ENCODE measurements around the gene RAD51B.
"Not testable (repeated sequence)": the region's sequence is repeated elsewhere in the genome, so short reads cannot be mapped to it uniquely, and the experiment has no call there.

Gene RAD51B

DNA sequence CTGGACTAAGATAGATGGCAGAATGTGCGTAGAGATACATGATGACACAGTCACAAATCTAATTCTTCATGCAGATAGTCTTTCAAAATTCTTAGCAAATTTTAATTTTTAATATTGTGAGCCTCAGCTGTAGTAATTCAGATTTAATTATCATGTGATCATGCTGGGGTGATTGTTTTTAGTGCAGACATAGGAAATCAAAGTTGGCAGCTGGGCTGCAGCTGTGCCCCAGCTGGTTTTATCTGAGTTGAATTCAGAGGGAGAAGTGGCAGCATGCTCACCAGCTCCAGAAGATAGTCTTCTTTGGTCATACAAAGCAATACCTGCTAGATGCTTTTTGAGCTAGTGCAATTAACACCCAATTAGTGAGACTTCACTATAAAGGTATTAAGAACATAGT lies 292.9 kb downstream of the RAD51B start:
- no peak for DNase-seq (ENCODE audit: low spot score)

DNA sequence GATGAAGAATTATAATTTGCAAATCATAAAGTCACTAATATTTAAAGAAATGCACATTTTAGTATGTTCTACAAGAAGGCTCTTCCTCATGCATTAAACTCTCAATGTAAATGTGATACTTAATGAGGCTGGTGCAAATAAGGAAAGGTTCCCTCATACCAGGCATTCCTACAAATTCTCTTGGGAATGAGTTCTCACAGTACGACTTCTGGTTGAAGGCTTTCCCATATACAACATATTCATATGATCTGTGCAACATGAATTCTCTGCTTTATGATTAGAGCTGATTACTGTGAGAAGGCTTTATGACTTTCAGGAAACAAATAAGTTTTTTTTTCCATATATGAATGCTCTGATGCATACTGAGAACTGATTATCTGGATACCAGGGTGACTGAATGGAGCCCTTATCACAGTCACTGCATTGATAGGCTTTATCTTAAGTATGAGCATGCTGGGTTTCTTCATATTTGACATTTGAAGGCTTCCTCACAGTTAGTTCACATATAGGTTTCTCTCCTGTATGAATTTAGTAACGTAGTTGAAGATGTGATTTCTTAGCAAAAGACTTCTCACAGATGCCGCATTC lies 293.9 kb downstream of the RAD51B start:
- no peak for DNase-seq (ENCODE audit: low spot score)

DNA sequence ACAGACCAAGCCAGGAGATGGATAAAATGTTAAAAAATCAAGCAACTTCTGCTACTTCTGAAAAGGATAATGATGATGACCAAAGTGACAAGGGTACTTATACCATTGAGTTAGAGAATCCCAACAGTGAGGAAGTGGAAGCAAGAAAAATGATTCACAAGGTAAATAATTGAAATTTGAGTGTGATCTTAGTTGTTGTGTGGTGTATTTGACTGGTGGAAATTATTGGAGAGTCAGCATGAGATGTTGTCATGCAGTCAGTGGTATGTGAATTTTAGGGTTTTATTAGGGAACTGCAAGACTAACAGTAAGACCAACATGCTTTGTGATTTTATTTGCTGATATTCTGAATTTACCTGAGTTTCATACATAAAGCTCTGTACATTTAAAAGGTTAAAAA lies 296.4 kb downstream of the RAD51B start:
- DNase-seq (ENCODE audit: low spot score): not testable (repeated sequence)

DNA sequence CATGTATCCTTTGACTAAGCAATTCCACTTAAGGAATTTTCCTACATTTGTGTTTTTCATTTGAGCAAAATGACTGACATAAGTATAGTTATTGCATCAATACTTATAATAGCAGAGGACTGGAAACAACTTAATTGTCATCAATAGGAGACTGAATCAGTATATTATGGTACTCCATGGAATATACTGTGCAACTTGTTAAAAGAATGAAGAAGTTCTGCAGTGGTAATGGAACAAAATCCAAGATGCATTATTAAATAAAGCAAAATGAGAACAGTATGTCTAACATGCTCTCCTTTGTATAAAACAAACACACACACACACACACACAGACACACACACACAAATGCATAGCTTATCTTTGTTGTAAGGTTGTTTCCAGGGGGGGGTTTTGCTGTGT lies 303.1 kb downstream of the RAD51B start:
- no peak for DNase-seq (ENCODE audit: low spot score)

DNA sequence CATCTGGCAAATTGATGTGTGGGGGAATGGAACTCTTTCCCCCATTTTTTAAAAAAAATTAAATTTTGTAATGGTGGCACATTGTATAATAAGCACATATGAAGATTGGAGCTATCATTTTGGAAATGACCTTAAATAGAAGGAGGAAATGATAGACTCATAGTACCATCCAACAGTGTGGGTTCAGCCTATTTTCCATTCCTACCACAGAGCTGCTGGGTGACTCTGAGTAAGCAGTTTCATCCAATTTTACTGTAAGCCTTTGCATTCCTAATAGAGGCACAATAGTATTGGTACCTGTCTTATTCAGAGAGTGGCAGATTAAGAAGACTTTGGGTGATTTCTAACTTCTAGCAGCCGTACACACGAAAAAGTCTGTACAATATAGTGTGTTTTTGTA lies 304.5 kb downstream of the RAD51B start:
- DNase-seq (ENCODE audit: low spot score): no peak

DNA sequence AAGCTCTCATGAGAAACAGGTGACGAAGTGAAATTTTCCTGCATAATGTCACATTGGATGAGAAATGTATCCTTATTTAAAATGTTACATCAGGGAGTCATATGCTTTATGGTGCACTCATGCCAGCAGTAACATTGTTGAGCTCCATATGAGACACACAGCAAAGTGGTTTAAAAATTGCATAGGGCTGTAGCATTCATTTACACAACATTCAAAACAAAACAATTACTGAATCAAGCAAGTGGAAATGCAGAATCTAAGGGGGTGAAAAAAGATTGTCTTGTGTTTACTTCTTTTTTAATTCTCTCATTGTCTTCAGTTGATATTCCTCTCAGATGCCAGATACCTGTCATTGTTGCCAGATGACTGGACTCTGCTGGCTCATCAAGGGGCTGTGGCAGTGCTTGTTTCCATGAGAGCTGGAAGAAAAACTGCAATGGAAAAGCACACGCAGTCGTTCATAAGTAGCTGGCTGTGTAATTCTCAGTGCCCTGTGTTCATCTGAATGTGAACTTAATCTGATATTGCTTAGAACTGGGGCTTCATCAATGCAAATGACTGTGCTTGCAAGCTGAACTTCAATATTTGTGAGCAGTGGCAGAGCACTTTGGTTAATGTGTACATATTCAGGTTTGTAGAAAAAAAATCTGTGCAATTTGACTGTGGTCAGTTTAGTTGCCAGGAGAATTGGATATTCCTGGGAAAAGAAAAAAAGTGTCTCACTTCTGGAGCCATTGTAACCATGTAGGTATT lies 305.6 kb downstream of the RAD51B start:
- DNase-seq (ENCODE audit: low spot score): no peak

DNA sequence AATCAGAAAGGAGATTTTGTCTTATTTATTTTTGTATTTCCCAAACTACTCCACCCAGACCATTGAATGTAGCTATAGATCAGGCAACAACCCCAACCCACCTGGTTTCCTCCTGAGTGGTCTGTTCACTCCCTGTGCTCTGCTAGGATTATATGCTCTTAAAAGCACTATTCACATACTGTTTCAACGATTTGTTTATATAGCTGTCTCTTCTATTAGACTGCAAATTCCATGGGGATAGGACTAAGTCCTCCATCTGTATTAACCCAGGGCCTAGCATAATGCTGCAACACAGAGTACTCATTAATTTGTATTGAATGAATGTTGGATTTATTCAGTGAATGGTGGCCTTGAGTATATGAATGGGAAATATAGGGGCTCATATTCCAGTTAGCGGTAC lies 307.6 kb downstream of the RAD51B start:
- DNase-seq (ENCODE audit: low spot score): no peak

DNA sequence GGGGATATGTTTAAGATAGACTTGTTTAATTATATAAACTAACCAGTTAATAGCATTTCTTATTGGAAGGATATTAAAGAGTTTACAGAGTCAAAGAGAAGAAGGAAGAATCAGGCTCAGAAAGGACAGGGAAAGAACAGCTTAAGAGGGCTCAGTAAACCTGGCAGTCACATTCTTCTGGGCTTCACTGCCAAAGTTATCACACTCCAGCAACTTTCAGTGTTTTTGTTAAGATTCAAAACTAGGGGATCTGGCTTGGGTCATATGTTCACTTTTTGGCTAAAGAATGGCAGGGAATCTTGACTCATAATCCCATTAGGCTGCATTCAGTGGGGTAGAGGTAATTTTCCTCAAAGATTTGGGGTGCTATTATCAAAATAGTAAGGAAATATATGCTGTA lies 312.3 kb downstream of the RAD51B start:
- no peak for DNase-seq (ENCODE audit: low spot score)

DNA sequence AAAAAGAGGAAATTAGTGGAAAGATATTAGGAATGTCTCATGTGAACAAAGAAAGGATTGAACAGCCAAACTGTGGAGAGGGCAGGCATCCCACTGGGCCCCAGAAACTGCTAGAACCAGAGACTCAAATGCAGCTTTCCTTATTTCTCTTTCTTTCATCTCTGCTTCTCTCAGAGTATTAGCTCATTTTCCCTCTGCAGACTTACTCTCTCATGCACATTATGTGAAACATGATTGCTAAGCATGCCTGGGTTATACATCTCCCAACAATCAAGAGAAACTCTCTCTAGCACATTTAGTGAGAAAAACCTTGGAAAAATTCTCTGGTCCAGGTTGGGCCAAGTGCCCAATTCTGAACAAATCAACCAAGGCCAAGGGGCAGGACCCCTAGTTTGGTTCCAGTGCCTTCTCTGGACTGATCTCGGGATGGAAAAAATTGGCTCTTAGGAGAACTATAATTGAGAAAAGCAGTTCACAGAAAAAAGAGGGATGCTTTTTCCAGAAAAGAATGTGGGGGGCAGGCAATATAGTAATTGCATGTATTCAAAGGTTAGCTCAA lies 313.1 kb downstream of the RAD51B start:
- no peak for DNase-seq (ENCODE audit: low spot score)

DNA sequence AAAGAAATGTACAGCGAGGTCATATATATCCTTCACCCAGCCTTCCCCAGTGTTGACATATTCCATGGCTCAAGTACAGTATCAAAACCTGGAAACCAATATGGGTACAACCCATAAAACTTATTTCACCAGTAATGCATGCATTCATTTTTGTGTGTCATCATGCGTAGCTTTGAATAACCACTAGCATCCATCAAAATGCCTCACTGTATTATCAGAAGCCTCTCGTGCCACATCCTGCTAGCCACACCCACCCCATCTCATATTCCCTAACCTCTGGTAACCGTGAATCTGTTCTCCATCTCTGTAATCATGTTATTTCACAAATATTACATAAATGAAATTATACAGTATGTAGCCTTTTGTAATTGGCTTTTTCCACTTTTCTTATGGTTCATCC lies 314.3 kb downstream of the RAD51B start:
- DNase-seq (ENCODE audit: low spot score): no peak

DNA sequence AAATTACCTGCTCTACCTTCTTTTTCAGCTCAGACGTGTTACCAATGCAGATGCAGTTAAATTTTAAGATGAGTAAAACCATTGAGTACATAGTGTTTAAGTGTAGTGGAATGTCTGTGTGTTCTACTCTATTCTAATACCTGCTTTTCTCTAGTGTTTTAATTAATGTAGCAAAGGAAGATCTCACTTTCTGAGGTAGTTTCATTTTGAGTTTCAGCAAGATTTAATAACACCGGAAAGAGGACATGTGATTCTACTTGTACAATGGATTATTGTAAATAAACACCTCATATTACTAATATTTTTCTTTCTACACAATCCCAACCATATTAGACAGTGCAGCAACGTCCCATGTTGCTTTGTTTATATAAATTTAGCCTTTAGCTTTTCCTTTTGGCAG lies 315.4 kb downstream of the RAD51B start:
- DNase-seq (ENCODE audit: low spot score): no peak

DNA sequence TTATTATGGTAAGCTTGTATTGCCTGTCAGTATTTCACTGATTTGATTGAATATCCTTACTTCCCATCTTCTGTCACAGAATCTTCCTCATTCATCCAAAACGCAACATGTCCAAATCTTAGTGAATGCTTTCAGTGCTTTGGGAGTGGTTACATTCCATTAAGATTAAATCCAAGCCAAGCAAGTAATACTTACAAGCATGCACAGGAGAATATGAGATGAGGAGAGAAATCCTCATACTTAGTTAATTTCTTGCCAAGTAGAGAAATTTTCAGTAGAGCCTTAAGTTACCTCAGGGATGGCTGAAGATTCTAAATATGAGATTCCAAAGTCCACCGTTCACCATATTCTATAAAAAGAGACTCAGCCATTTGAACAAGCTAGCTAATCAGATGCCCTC lies 316.0 kb downstream of the RAD51B start:
- no peak for DNase-seq (ENCODE audit: low spot score)

DNA sequence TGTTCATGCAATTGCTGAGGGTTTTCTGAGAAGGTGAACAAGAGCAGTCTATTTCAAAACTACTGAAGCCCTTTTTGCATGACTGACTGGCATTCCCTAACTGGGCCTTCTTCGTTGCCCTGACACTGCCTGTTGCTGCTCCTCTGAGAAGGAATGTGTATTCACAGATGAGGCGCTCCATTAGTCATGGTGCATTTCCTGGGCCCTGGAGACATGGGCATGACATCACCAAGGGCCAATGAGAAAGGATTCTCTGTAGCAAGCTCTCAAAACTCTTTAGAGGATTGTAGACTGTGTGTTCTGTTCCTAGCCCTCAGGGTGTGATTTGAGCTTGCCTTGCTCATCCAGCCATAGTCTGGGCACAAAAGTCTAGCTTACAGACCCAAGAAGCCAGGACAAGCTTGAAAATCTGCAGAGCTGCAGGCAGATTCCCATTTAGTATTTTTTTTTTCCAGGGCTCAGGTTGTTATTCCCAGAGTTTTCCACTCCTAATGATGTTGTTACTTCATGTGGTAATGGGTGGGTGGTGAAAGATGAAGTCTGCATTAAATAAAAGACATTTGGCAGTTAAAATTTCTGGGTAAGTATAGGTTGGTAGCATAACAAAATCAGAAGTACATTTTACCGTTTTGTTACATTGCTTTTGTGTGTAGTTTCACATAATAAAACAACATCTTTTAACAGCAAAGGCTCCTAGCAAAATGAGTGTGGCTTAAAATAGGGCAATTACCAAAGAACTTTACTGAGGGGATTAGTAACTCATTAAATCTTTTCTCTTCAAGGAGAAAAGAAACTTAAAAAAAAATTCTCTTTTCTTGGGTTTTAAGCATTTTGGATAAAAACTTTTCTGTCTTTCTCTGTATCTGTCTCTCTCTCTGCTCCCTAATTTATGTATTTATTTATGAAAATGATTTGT lies 318.4 kb downstream of the RAD51B start:
- DNase-seq (ENCODE audit: low spot score): peak; percentile 82

DNA sequence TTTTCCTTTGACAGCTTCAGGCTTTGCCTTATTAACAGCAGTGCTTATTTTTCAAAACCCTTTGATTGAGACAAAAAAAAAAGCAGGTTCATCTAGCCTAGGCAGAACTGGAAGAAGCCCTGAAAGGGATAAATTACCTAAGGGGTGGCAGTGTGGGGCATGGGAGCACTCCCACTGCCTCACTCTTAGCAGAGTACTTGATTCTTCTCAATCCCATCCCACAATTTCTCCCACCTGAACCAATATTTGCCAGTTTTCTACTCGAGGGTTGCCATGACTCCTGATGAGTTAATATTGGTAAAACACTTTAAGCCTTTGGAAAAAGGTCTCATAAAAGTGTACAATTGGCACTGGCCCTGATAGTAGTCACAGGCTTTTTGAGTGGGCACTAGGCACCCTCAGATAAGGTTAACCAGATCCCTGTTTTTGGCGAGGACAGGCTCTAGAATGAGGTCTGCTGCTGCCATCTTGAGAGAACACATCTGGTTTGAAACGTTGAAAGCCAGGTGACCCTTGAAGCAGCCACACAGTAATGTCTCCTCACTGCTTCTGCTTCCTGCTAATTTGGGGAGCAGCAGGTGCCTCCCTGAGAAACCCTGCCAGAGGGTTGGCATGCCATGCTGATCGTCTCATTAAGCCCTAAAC lies 320.0 kb downstream of the RAD51B start:
- no peak for DNase-seq (ENCODE audit: low spot score)

DNA sequence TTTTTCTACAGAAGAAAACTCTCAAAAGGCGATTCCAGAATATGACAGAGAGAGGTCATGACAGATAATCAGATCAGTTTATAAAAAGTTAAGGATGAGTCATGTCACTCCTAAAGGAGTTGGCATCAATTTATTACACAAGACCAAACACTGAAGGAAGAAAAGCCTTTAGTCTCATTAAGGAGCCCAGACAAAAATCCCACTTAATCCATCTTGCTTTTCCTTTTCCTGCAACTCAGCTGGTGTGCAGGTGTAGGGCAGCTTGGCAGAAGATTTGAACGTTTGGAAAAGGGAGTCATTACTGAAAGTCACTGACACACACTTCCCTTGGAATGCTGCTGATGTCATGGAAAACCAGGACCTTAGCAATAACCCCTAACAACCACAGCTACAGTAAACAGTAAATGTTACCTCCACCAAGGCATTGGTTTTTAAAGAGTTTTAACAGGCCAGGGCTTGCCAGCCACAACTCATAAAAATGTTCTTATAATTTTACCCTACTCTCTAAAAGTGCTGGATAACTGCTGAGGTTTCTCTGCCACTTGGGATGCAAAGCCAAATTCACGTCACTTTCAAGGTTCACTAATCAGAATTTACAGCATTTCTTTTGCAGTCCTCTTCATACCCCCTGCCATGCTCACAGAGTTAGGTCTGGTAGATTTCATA lies 320.6 kb downstream of the RAD51B start:
- no peak for DNase-seq (ENCODE audit: low spot score)

DNA sequence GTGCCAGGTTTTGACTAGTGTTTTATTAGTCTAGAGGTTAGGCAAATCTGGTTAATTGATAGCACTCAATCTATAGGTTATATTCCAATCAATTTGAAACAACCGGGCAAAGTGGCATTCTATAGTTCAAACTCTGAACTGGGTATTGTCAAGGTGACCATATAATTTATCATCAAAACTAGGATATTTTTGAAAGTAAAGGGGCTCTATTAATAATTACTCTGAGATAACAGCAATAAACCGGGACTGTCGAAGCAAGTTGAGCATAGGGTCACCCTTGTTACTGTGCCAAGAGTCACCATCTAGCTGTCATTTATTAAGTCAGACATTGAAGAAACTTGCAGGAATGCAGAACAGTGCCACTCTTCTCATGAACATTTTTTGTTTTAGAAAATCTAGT lies 321.2 kb downstream of the RAD51B start:
- DNase-seq (ENCODE audit: low spot score): no peak

DNA sequence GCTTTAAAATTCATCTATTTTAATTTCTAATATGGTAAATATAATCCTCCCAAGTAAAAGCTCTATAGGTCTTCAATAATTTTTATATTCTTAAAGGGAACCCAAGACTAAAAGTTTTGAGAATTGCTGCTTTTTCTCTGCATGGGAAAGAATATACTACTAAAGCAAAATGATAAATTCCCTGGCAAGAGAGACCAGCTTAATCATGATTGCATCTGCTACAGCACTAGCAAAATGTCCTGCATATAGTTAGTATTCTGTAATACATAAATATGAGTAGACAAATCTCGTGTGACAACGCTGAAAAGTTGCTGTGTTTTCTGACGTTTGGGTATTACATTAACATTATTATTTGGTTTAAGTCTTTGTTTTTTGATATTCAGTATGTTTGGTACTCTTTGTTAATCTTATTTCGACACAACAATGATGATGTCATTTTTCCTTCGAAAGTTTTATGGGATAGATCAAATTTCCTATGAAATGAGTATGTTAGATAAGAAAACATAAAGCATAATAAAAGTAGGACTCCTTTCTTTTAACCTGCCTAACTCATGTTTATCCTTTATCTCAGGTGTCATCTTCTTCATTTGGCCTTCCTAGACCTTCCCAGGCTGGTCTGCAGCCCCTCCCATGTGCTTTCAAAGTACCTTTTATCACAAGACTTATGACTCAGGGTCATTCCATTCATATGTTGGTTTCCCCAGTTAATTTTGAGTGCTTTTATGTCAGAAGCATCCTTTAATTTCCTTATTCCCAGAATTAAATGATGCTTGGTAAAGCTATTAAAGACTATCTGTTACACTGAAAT lies 321.9 kb downstream of the RAD51B start:
- DNase-seq (ENCODE audit: low spot score): no peak

DNA sequence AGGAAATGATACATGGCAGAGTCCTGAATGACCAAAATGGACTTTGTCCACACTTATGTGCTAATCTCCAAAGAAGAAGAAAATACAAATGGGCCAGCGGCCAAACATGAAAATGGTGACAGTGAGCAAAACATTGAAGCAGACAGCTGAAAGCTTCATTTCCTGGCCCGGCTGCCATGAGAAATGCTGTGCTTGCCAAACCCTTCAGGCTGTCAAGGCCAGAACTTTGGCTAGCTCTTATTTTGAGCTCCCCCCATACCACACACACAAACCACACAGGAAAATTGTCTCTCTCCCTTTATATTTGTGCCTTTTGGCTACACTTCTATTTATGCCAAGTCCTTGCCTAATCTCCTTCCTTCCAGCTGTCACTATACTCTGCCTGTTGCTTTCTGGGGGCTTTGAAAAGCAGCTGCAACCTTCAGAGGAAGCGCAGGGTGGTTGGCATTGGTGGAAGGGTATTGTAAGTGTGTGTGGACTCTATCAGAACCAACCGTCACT lies 323.8 kb downstream of the RAD51B start:
- peak; percentile 56 for DNase-seq (ENCODE audit: low spot score)

DNA sequence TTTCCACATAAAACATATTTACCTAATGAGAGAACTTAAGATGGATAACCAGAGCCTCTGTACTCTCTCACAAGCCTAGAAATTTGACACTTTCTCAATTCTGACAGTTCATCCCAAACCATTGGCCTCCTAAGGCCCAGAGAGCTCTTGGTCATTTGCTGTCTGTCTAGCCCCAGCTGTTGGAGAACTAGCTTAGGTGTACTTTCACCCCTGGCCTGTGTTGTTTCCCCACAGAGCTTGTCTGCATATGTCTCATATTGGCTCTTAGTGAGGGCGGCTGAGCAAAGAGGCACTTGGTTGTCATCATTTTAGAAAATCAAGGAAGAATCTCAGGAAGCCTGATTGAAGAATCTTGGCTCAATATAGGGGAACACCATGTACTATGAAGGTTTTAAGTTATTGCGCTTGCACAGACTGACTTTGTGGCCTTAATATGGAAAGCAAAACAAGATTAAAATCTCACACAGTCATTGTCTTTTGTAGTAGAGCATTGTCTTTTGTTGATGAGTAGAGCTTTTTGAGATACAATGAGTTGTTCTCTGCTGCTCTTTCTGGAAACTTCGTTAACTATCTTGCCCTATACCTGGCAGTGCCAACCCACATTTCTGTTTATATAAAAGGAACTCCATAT lies 324.6 kb downstream of the RAD51B start:
- DNase-seq (ENCODE audit: low spot score): no peak

DNA sequence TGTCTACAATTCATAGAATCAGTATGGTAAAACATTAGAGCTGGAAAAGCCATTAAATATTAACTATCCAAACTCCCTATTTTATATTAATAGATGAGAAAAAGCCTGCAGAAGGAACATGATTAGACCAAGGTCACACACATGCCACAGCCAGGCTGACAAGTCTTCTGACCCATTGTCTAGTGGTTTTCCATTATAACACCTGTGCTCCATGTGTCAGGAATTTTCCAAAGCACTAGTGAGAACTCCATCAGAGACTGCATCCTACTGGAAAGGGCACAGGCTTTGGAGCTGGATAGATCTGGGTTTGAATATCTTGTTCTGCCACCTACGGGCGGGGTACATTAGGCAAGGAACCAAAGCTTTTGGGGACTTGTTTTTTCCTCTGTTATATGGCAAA lies 325.5 kb downstream of the RAD51B start:
- DNase-seq (ENCODE audit: low spot score): no peak

Data from Ammon's horn (tissue), 1 donor.